Lower lobe of right lung (tissue), 2 donors: Measurements from ENCODE around the gene CALHM4. TPM values are rescaled to one million over a fixed set of nuclear protein-coding genes. Genes with fewer than 3 reads are reported as not detected.

Source experiments
- ATAC-seq, 2 donors: fragments of 200-7000 bp; cut with Tn5 transposase; one replicate each; pipeline ENCODE4 v1.9.1; 2020 to 2022; ENCODE audit warnings: mild to moderate bottlenecking in 2 of 2, moderate library complexity in 2 of 2
- DNase-seq: peaks from one replicate; pipeline ENCODE4 v3.0.0-alpha.2; 2020
- H3K27ac ChIP-seq: fragments of 200-600 bp; one replicate; pipeline ENCODE4 v1.8.0; 2022
- H3K27me3 ChIP-seq: fragments of 200-600 bp; one replicate; pipeline ENCODE4 v1.8.0; 2022; ENCODE audit warnings: low read depth
- H3K36me3 ChIP-seq: fragments of 200-600 bp; one replicate; pipeline ENCODE4 v1.8.0; 2022; ENCODE audit warnings: mild to moderate bottlenecking
- H3K4me1 ChIP-seq: fragments of 200-600 bp; one replicate; pipeline ENCODE4 v1.8.0; 2022
- H3K4me3 ChIP-seq: fragments of 200-600 bp; one replicate; pipeline ENCODE4 v1.8.0; 2022; ENCODE audit warnings: mild to moderate bottlenecking
- H3K9me3 ChIP-seq: fragments of 200-600 bp; one replicate; pipeline ENCODE4 v1.8.0; 2022
- intact Hi-C: fragments of 100-400 bp; cut with DNase I; formaldehyde crosslinking; loops from one replicate; pipeline ENCODE4 v1.11.0; 2022
- total RNA-seq: library from RNA; stranded (reverse); fragmentation: NEBNext Ultra II Directional; extraction: Animal tissue kit (Norgen Biotek cat#: 25700); gene quantifications from one replicate; pipeline ENCODE4 v1.2.1, GENCODE V29; 2021
- TF ChIP-seq, protein P1 (sequence below): fragments of 200-600 bp; IDR thresholded peaks from one replicate; pipeline ENCODE4 v1.8.0; 2022; ENCODE audit warnings: antibody characterized with exemption, mild to moderate bottlenecking
- donor health status: DM: no; HTN: yes; CAD: no; lungs with severe emphysema.

Gene CALHM4
- total RNA-seq, 1 donor from 2014 or later: not detected

DNA sequence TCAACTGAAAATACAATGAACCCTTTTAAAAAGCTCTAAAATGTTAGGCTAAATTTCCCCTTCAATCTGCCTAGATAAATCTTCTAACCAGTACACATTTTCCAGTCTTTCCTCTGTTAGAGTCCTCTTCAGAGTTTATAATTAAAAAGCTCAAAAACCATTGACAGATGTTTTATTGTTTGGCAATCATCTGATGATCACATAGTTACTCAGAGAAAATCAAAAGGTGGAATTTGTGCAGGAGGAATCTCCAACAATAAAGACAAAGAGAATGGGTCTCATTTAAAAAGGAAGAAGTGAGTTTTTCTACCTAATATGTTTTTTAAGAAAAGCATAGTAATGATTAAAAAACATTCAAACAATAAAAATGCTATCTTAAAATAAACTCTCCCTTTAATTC lies 11.1 kb upstream of the CALHM4 start:
- Histone ChIP-seq H3K4me1 (no peaks in the 10 kb centered on the region), H3K9me3 (no peaks in the 10 kb centered on the region), H3K27ac (no peak overlapping the region), H3K27me3 (peaks cover 7% of the 10 kb centered on the region), H3K4me3 (no peak overlapping the region), H3K36me3 (no peaks in the 10 kb centered on the region)
- intact Hi-C loops: no loop called here
- DNase-seq (no peak), ATAC-seq (no peak)
- TF ChIP-seq, protein P1, sequence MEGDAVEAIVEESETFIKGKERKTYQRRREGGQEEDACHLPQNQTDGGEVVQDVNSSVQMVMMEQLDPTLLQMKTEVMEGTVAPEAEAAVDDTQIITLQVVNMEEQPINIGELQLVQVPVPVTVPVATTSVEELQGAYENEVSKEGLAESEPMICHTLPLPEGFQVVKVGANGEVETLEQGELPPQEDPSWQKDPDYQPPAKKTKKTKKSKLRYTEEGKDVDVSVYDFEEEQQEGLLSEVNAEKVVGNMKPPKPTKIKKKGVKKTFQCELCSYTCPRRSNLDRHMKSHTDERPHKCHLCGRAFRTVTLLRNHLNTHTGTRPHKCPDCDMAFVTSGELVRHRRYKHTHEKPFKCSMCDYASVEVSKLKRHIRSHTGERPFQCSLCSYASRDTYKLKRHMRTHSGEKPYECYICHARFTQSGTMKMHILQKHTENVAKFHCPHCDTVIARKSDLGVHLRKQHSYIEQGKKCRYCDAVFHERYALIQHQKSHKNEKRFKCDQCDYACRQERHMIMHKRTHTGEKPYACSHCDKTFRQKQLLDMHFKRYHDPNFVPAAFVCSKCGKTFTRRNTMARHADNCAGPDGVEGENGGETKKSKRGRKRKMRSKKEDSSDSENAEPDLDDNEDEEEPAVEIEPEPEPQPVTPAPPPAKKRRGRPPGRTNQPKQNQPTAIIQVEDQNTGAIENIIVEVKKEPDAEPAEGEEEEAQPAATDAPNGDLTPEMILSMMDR: no peak

DNA sequence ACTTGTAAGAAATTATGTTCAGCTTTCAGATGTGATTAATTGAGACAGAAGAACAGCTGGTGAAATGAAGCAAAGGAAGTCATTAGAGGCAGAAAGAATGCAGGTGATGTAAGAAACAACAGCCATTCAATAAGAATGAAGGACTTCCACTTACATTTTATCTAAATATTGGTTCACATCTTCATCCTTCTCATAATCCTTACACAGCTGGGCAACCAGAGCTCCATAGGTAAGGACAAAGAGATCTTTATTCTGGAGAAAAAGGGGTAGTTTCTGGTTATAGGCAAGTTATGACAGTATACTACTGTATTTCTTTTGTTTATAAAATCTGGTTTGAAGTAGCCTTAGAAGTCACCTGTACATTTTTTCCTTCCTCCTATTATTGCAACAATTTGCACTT lies 10.4 kb upstream of the CALHM4 start:
- no peaks in the 10 kb centered on the region for H3K9me3 ChIP-seq
- H3K36me3 ChIP-seq: no peaks in the 10 kb centered on the region
- TF ChIP-seq, protein P1: no peak
- no peak overlapping the region for H3K27ac ChIP-seq
- H3K27me3 ChIP-seq: peaks cover 7% of the 10 kb centered on the region
- DNase-seq: no peak
- H3K4me1 ChIP-seq: no peaks in the 10 kb centered on the region
- no peak overlapping the region for H3K4me3 ChIP-seq
- ATAC-seq: no peak
- intact Hi-C loops: no loop called here

DNA sequence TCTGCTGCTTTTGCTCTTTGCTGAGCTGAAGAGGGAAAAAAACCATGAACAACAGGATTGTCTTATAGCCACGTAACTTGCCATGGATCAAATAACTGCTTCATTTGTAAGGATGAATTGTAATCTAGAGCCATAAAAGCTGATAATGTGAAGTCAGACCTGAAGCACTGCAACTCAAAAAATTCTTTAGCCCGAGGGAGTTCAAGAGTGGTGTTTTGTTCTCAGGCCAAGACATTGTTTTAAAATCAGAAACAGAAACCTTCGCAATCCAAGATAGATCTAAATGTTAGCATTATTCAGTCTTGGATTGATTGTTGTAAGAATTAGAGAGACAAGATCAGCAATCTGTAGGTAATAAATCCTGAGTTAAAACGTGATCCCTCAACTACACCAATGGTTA lies 7.9 kb upstream of the CALHM4 start, which contains the start of gene TRAPPC3L:
Gene TRAPPC3L, minus strand, starts transcription at position 34 of the 400 bp plus-strand sequence. CDS start 170 bp downstream, outside the sequence.
- intact Hi-C loops: no loop called here
- ATAC-seq (no peak), DNase-seq (no peak)
- Histone ChIP-seq H3K27ac (no peak within 1 kb of the TSS), H3K9me3 (no peaks in the 10 kb centered on the region), H3K27me3 (peaks cover 1% of the 10 kb centered on the region), H3K4me3 (no peak within 1 kb of the TSS), H3K36me3 (no peaks in the 10 kb centered on the region), H3K4me1 (no peaks in the 10 kb centered on the region)
- TF ChIP-seq, protein P1: no peak

DNA sequence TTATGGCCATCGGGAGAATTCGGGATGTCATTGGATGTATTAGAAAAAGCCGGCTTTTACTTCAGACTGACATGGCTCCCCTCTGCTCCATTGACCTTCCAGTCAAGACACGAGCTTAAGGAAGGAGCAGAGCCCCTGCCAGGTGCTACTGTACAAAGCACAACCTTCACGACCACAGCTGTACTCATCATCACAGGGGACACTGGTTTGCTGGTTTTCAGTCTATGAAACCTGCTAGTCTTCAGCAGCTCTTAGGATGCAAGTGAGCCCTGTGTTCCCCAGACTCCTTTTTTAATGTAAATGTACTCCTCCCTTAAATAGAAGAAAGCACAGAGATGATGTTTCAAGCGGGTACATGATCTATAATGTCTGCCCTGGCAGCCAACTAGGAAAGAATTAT lies 6.2 kb upstream of the CALHM4 start:
- ATAC-seq (no peak), DNase-seq (no peak)
- no peaks in the 10 kb centered on the region for H3K4me1 ChIP-seq
- TF ChIP-seq, protein P1: no peak
- no peak overlapping the region for H3K27ac ChIP-seq
- no peaks in the 10 kb centered on the region for H3K9me3 ChIP-seq
- no peak overlapping the region for H3K4me3 ChIP-seq
- intact Hi-C loops: no loop called here
- H3K27me3 ChIP-seq: no peaks in the 10 kb centered on the region
- H3K36me3 ChIP-seq: no peaks in the 10 kb centered on the region

DNA sequence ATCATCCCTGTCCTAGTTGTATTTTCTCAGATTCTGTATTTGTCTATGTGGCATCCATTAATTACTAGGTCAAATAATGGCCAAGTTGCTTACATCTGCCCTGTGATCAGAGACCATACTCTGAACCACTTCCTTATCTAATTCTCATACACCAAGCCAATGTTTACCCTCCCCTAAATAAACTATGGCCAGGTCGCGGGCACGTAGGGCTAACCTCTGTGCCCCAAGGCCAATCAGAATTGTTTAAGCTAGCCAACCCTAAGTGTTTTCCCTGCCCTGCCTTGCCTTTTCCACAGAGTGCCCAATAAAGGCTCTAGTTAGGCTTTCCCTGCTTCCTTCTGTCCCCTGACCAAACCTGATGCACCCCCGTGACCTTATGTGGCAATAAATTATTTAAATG lies 2.8 kb upstream of the CALHM4 start:
- no peak overlapping the region for H3K27ac ChIP-seq
- TF ChIP-seq, protein P1: no peak
- no peaks in the 10 kb centered on the region for H3K36me3 ChIP-seq
- H3K4me3 ChIP-seq: no peak overlapping the region
- ATAC-seq (no peak), DNase-seq (no peak)
- no peaks in the 10 kb centered on the region for H3K4me1 ChIP-seq
- no peaks in the 10 kb centered on the region for H3K27me3 ChIP-seq
- H3K9me3 ChIP-seq: no peaks in the 10 kb centered on the region
- intact Hi-C loops: no loop called here

DNA sequence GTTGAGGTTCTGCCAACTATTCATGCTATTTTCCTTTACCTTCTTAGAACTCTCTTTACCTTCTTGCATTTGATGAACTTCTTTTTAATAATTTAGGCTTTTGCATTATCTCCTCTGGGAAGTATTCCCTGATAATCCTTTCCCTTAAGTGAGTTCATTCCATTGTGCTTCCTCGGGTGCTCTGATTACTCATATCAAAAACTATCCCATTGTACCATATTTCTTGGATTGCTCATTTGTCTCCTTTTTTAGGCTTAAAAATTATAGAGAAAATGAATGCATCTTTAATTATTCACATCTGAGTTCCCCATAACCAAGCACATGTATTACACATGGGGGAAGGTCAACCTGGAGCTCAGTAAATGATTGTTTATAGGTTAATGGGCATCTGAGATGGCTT lies 2.5 kb downstream of the CALHM4 start:
- no peak for ATAC-seq
- Histone ChIP-seq H3K36me3 (no peaks in the 10 kb centered on the region), H3K4me1 (peaks cover 2% of the 10 kb centered on the region), H3K4me3 (no peak overlapping the region), H3K27me3 (no peaks in the 10 kb centered on the region), H3K27ac (no peak overlapping the region), H3K9me3 (no peaks in the 10 kb centered on the region)
- DNase-seq: no peak
- TF ChIP-seq, protein P1: no peak
- intact Hi-C loops: no loop called here
